B cell (primary cell): ENCODE data around the gene RAD51. TPM values are rescaled to one million over a fixed set of nuclear protein-coding genes. Genes with fewer than 3 reads are reported as not detected.

Source experiments
- ATAC-seq: fragments of 200-7000 bp; cut with Tn5 transposase; one replicate; pipeline ENCODE4 v1.10.0; 2021; ENCODE audit warnings: low read depth, mild to moderate bottlenecking, moderate number of reproducible peaks, moderate library complexity
- CTCF ChIA-PET: fragments of 350-600 bp; sonication (Branson Sonifier 250); formaldehyde crosslinking; loops from one replicate; lab custom pipeline; 2021; ENCODE audit warnings: antibody characterized with exemption, inconsistent platforms; lab: Charles Lee
- POLR2A ChIA-PET: fragments of 350-600 bp; sonication (Branson Sonifier 250); formaldehyde crosslinking; loops from one replicate; lab custom pipeline; 2021; ENCODE audit warnings: antibody characterized with exemption; lab: Charles Lee
- DNase-seq: peaks from one replicate; pipeline ENCODE4 v3.0.0; 2013
- H2AFZ ChIP-seq: 2 replicates; pipeline ENCODE4 v1.6.1; 2012; ENCODE audit warnings: mild to moderate bottlenecking, low read depth, low read length; ENCODE audit not compliant: insufficient read depth, poor library complexity, severe bottlenecking
- H3K27ac ChIP-seq, 2 donors: 1 replicate in 1 of 2; 2 replicates in 1 of 2; pipeline ENCODE4 v1.5.1; 2012 to 2013; ENCODE audit warnings: low read length in 2 of 2, mild to moderate bottlenecking in 2 of 2, moderate library complexity in 1 of 2
- H3K27me3 ChIP-seq, 4 experiments: fragments of 200-600 bp in 1 of 4; sonication (generic) in 1 of 4; replicated peaks in 1 of 4; 1 replicate in 2 of 4; 2 replicates in 2 of 4; pipeline versions ENCODE4 v1.6.1 to v1.7.0; 2013 to 2016; ENCODE audit warnings: low read length in 3 of 4, mild to moderate bottlenecking in 2 of 4, mixed read lengths in 1 of 4, moderate library complexity in 1 of 4; ENCODE audit not compliant: insufficient read depth in 4 of 4, control insufficient read depth in 3 of 4; ENCODE audit errors: control extremely low read depth in 1 of 4
- H3K36me3 ChIP-seq, 2 experiments: replicated peaks in 1 of 2; 1 replicate in 1 of 2; 2 replicates in 1 of 2; pipeline versions ENCODE4 v1.6.1 to v1.7.1; 2013; ENCODE audit warnings: low read length in 1 of 2; ENCODE audit not compliant: insufficient read depth in 2 of 2, control insufficient read depth in 1 of 2; ENCODE audit errors: control extremely low read depth in 1 of 2, extremely low read depth in 1 of 2
- H3K4me1 ChIP-seq, 2 donors: fragments of 200-600 bp in 1 of 2; sonication (generic) in 1 of 2; 1 replicate in 1 of 2; 2 replicates in 1 of 2; pipeline versions ENCODE4 v1.5.1 to v1.6.1; 2013 to 2017; ENCODE audit warnings: low read length in 2 of 2; ENCODE audit not compliant: control insufficient read depth in 2 of 2, insufficient read depth in 2 of 2
- H3K4me2 ChIP-seq: replicated peaks from 2 replicates; pipeline ENCODE3; 2012; ENCODE audit warnings: mild to moderate bottlenecking, low read depth, low read length; ENCODE audit not compliant: poor library complexity, severe bottlenecking
- H3K4me3 ChIP-seq, 5 experiments: fragments of 200-600 bp in 1 of 5; sonication (generic) in 1 of 5; 1 replicate in 3 of 5; 2 replicates in 2 of 5; pipeline versions ENCODE4 v1.5.1 to v1.7.0; 2011 to 2016; ENCODE audit warnings: low read length in 4 of 5, mild to moderate bottlenecking in 4 of 5, low read depth in 2 of 5, control low read depth in 1 of 5, moderate library complexity in 1 of 5; ENCODE audit not compliant: insufficient read depth in 1 of 5; ENCODE audit errors: control extremely low read depth in 1 of 5, extremely low read depth in 1 of 5
- H3K79me2 ChIP-seq: fragments of 200-600 bp; sonication (generic); one replicate; pipeline ENCODE4 v1.6.0; 2016; ENCODE audit warnings: low read length; ENCODE audit not compliant: control insufficient read depth, insufficient read depth
- H3K9ac ChIP-seq: fragments of 200-600 bp; sonication (generic); 2 replicates; pipeline ENCODE4 v1.6.1; 2017; ENCODE audit warnings: mild to moderate bottlenecking, low read length, moderate library complexity
- H3K9me3 ChIP-seq, 3 donors: one replicate each; pipeline versions ENCODE4 v1.6.1 to v1.7.1; 2013; ENCODE audit warnings: low read length in 2 of 3; ENCODE audit not compliant: control insufficient read depth in 2 of 3, insufficient read depth in 1 of 3; ENCODE audit errors: control extremely low read depth in 1 of 3
- H4K20me1 ChIP-seq: 2 replicates; pipeline ENCODE4 v1.6.0; 2012; ENCODE audit warnings: mild to moderate bottlenecking, low read length; ENCODE audit not compliant: insufficient read depth, control insufficient read depth, poor library complexity, severe bottlenecking
- H3K27ac Mint-ChIP-seq: one replicate; pipeline ENCODE4 v1.8.0; 2021; ENCODE audit warnings: mixed read lengths
- H3K27me3 Mint-ChIP-seq: one replicate; pipeline ENCODE4 v1.8.0; 2021; ENCODE audit warnings: mixed read lengths
- H3K4me1 Mint-ChIP-seq: one replicate; pipeline ENCODE4 v1.8.0; 2021; ENCODE audit warnings: mixed read lengths
- H3K4me3 Mint-ChIP-seq: one replicate; pipeline ENCODE4 v1.8.0; 2021; ENCODE audit warnings: mixed read lengths
- H3K9me3 Mint-ChIP-seq: one replicate; pipeline ENCODE4 v1.8.0; 2022; ENCODE audit warnings: mixed read lengths; ENCODE audit not compliant: insufficient read depth
- EZH2 ChIP-seq: IDR thresholded peaks from 2 replicates; pipeline ENCODE4 v1.6.1; 2012; ENCODE audit warnings: borderline replicate concordance, low read depth, mild to moderate bottlenecking, moderate library complexity, low read length; ENCODE audit not compliant: insufficient read depth, poor library complexity, severe bottlenecking
- WGBS: methylation state at CpG from one replicate; pipeline ENCODE4 v1.1.5; 2013; ENCODE audit warnings: missing lambda C conversion rate; ENCODE audit not compliant: insufficient coverage; 5-methylcytosine and 5-hydroxymethylcytosine counted together
- intact Hi-C: fragments of 100-400 bp; cut with micrococcal nuclease; formaldehyde crosslinking; loops from one replicate; pipeline ENCODE4 v1.10.0; 2022
- polyA plus RNA-seq: library from polyadenylated mRNA; depleted of rRNA; stranded (reverse); fragments of >200 nt; gene quantifications from 2 replicates; pipeline ENCODE4 v1.2.3, GENCODE V29; 2012
- total RNA-seq, 2 donors: library from RNA; stranded (reverse); fragments of 120-200 nt in 1 of 2; gene quantifications; 1 replicate in 1 of 2; 2 replicates in 1 of 2; pipeline versions ENCODE4 v1.2.3 to v1.2.4, GENCODE V29; 2013 to 2022
- TF ChIP-seq, protein P1 (sequence below): fragments of 200-600 bp; IDR thresholded peaks from one replicate; pipeline ENCODE4 v1.8.0; 2022; ENCODE audit warnings: antibody characterized with exemption, mild to moderate bottlenecking

Gene RAD51
- total and polyA plus RNA-seq, 2 donors (not counting 1 experiment from before 2014, with no cell fraction given) = 0.67 to 1.9 TPM

DNA sequence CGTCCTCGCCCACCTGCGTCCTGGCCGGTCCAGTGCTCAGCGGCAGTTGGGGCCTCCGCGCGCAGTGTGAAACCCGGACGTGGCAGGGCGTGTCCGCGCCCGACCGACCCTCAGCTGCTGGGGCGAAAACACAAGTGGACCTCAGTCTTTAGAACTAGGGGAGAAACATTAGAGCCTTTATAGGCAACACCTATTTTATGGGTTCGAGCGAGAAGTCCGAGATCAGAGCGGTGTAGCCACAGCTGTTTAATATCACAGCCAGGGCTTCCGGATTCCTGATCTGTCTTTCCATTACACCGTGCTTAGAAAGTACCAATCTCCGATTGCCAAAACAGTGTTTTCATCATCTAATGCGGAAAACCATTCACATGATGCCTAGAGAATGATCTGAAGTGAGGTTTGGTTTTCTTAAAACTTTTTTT is 506 bp downstream of the RAD51 start:
- Histone ChIP-seq H3K9me3 (no peaks in the 10 kb centered on the region), H3K27me3 (no peaks in the 10 kb centered on the region), H3K27ac (no peak overlapping the region), H3K36me3 (peaks cover 0 to 4% of the 10 kb centered on the region in 2 experiments), H3K4me2 (peak overlapping the region; percentile 88), H3K4me1 (peaks cover 7 to 18% of the 10 kb centered on the region in 2 donors), H2AFZ (peak overlapping the region; percentile 85), H3K9ac (peak overlapping the region; percentile 88), H3K79me2 (peaks cover 3% of the 10 kb centered on the region), H4K20me1 (no peaks in the 10 kb centered on the region), H3K4me3 (peak overlapping the region; percentile 84 to 100 (median 87))
- DNase-seq (no peak), ATAC-seq (no peak)
- Mint-ChIP-seq H3K4me1 (peaks cover 25% of the 10 kb centered on the region), H3K27me3 (no peaks in the 10 kb centered on the region), H3K4me3 (peak overlapping the region; percentile 100), H3K9me3 (no peaks in the 10 kb centered on the region), H3K27ac (peak overlapping the region; percentile 99)
- TF ChIP-seq, protein P1, sequence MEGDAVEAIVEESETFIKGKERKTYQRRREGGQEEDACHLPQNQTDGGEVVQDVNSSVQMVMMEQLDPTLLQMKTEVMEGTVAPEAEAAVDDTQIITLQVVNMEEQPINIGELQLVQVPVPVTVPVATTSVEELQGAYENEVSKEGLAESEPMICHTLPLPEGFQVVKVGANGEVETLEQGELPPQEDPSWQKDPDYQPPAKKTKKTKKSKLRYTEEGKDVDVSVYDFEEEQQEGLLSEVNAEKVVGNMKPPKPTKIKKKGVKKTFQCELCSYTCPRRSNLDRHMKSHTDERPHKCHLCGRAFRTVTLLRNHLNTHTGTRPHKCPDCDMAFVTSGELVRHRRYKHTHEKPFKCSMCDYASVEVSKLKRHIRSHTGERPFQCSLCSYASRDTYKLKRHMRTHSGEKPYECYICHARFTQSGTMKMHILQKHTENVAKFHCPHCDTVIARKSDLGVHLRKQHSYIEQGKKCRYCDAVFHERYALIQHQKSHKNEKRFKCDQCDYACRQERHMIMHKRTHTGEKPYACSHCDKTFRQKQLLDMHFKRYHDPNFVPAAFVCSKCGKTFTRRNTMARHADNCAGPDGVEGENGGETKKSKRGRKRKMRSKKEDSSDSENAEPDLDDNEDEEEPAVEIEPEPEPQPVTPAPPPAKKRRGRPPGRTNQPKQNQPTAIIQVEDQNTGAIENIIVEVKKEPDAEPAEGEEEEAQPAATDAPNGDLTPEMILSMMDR = no peak
- TF ChIP-seq EZH2 = no peak
- intact Hi-C loops = loop anchor here (1.0 to 10.0 kb wide), 4 partner anchors 101 to 1279 kb away; partner anchors contain the start of genes EHD4, KNL1 and RPUSD2
- WGBS = under 1% methylated on average over 21 of the region's 24 CpGs
- ChIA-PET POLR2A (interaction anchor here (0.8 to 2.4 kb wide), 7 partner anchors 54 to 130 kb away, joined by 3 to 14 read pairs (median 4); partner anchors contain the start of genes C15orf62, CCDC32, DNAJC17 and GCHFR), CTCF (interaction anchor here (0.6 to 4.6 kb wide), 10 partner anchors 16 to 199 kb away, joined by 3 to 29 read pairs (median 8); partner anchors contain the start of genes C15orf62, GCHFR and VPS18)

DNA sequence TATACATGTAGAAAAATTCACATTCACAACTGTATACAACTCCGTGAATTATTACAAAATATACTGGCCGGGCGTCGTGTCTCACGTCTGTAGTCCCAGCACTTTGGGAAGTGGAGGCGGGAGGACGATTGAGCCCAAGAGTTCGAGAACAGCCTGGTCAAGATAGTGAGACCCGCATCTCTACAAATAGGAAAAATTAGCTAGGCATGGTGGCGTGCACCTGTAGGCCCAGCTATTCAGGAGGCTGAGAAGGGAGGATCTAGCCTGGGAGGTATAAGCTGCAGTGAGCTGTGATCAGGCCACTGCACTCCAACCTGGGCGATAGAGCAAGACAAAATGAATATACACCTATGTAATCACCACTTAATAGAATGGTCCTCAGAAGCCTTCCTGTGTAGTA is 1.3 kb downstream of the RAD51 start:
- Histone ChIP-seq H3K9ac (no peak overlapping the region), H3K27me3 (no peaks in the 10 kb centered on the region), H4K20me1 (no peaks in the 10 kb centered on the region), H3K9me3 (no peaks in the 10 kb centered on the region), H3K4me3 (no peak overlapping the region), H2AFZ (peak overlapping the region; percentile 85), H3K4me2 (no peak overlapping the region), H3K36me3 (peaks cover 0 to 4% of the 10 kb centered on the region in 2 experiments), H3K27ac (no peak overlapping the region), H3K4me1 (peaks cover 7 to 18% of the 10 kb centered on the region in 2 donors), H3K79me2 (peaks cover 3% of the 10 kb centered on the region)
- TF ChIP-seq, protein P1 = no peak
- no peak for TF ChIP-seq EZH2
- no peak overlapping the region for H3K27ac Mint-ChIP-seq
- H3K4me1 Mint-ChIP-seq = peaks cover 25% of the 10 kb centered on the region
- ChIA-PET POLR2A (no interaction called here), CTCF (interaction anchor here (1.9 to 3.3 kb wide), 2 partner anchors 87 to 195 kb away, joined by 6 to 29 read pairs; no protein-coding TSS in a partner anchor)
- 90% methylated on average over 2 of the region's 11 CpGs for WGBS
- no peaks in the 10 kb centered on the region for H3K27me3 Mint-ChIP-seq
- H3K9me3 Mint-ChIP-seq = no peaks in the 10 kb centered on the region
- ATAC-seq = no peak
- H3K4me3 Mint-ChIP-seq = peak overlapping the region; percentile 100
- intact Hi-C loops = loop anchor here (10.0 kb wide), 1 partner anchor 1279 kb away; the partner anchor contains the start of gene EHD4
- no peak for DNase-seq
